ENCODE results near the gene C1orf226.

- TF ChIP-seq CTCF (IDR thresholded peaks at IDR 0.05) = no peak
- TF ChIP-seq POLR2A (IDR thresholded peaks at IDR 0.05) = no peak
Observed at GRCh38 chr1:162405800-162406199, 24.3 kb downstream of the C1orf226 start.
